ENCODE results near the gene SH2D7.

The SH2D7 gene

DNA sequence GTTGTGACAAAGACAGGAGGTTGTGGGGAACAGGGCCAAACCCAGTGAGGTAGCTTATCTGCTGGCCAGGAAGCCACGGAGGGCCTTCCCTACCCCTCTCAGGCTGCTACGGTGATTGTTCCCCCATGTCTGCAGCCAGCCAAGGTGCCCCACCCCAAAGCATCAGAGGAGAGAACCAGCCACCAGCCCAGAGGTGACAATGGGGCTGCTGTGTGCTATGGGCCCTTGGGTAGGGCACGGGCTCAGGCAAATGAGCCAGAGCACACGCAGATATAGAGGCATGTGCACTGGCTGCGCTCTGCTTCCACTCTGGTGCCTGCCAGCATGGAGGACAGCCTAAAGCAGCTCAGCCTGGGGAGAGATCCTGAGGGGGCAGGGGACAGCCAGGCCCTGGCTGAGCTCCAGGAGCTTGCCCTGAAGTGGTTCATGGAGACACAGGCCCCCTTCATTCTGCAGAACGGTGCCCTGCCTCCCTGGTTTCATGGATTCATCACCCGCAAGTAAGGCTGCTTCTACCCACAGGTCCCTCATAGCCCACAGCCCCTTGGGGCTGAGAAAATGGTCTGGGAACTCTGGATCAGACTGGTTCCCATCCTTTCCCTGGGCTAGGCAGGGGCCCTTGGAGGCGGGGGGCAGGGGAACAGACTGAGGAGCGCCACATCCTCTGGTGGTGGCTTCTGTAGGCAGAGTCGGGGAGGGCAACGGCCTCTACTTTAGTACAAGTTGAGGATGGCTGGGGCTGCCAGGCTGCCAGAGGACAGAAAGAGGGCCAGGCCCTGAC lies at the start of gene SH2D7:
Gene SH2D7 (plus strand): TSS at position 301 of the 781 bp plus-strand sequence. CDS start 24 bp downstream, at position 325.
- in situ Hi-C loops (cut with MboI; ENCODE audit: low sequenced_read_pairs): no loop called here

DNA sequence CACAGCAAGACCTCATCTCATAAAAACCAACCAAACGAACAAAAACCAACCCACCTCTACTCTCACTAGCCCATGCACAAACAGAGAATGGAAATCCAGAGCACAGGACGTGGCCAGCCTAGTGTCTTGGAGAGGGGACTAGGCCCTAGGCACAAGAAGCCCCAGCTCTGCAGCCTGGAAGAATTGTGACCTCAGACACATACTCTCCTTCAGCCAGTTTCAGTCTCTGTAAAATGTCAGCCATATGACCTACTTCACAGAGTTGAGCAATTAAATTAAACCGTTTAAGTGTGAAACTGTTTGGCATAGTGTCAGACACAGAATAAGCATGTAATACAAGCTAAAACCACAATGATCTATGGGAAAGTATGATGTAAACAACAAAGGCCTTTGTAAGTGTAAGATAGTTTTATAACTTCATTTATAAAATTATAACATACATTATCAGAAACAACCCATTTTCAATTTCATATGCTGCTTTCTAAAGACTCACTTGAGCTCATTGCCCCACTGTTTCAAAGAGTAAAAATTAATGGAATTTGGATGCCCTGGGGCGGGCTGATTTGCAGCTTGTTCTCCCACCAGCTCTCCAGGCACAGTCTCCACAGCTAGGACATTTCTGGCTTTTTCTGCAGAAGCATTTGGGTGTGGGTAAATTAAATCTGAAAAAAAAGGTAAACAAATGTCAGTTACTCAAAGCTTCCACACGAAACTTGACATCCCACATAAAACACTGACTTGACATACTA lies 47.8 kb upstream of the SH2D7 start:
- in situ Hi-C loops (cut with MboI; ENCODE audit: low sequenced_read_pairs): no loop called here

GRCh38 chr15:78045189-78045588 lies 47.2 kb upstream of the SH2D7 start:
- in situ Hi-C loops (cut with MboI; ENCODE audit: low sequenced_read_pairs): no loop called here

- in situ Hi-C loops (cut with MboI; ENCODE audit: low sequenced_read_pairs): no loop called here
These were observed 45.5 kb upstream of the SH2D7 start for GRCh38 chr15:78046796-78047341.

- in situ Hi-C loops (cut with MboI; ENCODE audit: low sequenced_read_pairs): no loop called here
These were observed 44.4 kb upstream of the SH2D7 start for GRCh38 chr15:78047761-78048627.

GRCh38 chr15:78048628-78048920 lies 43.8 kb upstream of the SH2D7 start:
- in situ Hi-C loops (cut with MboI; ENCODE audit: low sequenced_read_pairs): no loop called here

DNA sequence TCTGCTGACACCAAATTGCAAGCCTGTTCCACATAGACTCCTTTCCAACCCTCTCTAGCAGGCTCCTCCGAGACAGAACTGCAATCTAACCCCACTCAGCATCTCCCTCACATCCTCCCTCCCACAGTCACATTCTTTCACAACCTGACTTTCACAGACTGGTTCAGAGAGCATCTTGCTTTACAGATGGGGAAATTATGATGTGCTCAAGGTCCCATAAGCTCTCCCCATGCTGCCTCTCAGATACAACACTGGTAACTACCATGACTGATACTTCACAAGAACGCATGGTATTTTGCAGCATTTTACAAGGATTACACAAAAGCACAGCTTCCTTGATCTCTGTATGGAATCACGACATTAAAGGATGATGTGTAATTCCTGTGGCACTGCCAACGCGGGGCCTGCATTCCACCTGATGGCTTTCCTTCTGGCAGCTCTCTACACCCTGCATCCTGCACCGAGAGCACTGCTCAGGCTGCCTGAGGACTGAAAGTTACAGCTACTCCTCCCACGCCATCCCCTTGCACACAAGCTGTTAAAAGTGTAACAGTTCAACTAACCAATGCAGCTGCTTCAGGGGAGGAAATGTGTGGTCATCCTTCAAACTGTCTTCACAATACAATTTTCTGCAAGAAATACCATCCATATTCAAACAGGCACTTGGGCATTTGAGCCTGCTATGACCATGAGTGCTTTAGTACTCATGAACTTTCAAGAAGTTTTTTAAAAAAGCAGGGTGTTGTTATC lies 42.5 kb upstream of the SH2D7 start:
- in situ Hi-C loops (cut with MboI; ENCODE audit: low sequenced_read_pairs): no loop called here

- in situ Hi-C loops (cut with MboI; ENCODE audit: low sequenced_read_pairs): no loop called here
These were observed 41.9 kb upstream of the SH2D7 start for GRCh38 chr15:78050441-78050809.

DNA sequence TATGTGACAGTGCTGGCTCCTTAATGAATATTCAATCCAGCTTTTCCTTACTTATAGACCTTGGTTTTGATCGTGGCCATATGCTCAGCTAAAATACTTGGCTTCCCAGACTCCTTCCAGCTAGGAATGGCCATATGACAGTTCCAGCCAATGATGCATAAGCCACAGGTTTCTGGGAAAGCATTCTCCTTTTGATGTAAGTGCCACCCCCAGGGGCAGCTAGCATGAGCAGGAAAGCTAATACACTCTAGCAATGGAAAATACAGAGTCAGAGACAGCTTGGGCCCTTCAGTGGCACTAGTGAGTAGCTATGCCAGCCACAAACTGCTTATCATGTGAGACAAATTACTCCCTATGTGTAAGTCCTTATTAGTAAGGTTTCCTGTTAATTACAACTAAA lies 41.5 kb upstream of the SH2D7 start:
- in situ Hi-C loops (cut with MboI; ENCODE audit: low sequenced_read_pairs): no loop called here

GRCh38 chr15:78051596-78051995 lies 40.8 kb upstream of the SH2D7 start:
- in situ Hi-C loops (cut with MboI; ENCODE audit: low sequenced_read_pairs): no loop called here

DNA sequence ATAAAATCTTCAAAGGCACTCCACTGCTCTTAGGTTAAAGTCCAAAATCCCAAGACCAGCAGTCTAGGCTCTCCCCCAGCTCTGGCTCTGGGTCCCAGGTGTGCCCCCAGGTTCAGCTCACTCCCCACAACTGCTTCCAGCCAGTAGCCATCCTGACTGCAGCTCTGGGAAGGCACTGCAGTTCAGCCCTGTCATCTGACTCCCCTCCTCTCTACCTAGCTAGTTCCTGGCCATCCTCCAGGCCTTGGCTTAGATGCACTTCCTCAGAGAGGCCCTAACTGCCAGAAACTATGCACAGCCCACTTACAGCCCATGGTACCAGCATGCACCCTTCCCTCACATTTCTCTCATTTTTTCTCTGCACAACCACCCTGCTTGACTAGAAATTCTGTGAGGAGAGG lies 40.4 kb upstream of the SH2D7 start:
- in situ Hi-C loops (cut with MboI; ENCODE audit: low sequenced_read_pairs): no loop called here

DNA sequence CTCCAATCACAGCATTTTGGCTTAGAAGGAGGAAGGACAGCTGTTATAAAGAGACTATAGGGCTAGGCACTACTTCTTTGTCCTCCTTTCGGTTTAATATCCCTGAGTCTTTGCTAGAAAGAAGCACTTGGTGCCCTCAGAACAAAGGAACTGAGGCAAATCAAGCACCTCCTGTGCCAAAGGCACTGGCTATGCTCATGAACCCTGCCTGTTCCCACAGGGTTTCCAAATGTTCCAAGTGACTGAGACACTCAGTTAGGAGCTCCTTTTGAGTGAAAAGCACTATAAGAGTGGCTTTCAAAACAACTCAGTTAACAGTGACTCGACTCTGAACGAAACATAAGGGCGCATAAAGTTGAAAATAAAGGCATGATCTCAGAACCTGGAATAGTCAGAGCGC lies 39.8 kb upstream of the SH2D7 start:
- in situ Hi-C loops (cut with MboI; ENCODE audit: low sequenced_read_pairs): no loop called here

- in situ Hi-C loops (cut with MboI; ENCODE audit: low sequenced_read_pairs): no loop called here
These were observed 37.8 kb upstream of the SH2D7 start for GRCh38 chr15:78054518-78054917.

DNA sequence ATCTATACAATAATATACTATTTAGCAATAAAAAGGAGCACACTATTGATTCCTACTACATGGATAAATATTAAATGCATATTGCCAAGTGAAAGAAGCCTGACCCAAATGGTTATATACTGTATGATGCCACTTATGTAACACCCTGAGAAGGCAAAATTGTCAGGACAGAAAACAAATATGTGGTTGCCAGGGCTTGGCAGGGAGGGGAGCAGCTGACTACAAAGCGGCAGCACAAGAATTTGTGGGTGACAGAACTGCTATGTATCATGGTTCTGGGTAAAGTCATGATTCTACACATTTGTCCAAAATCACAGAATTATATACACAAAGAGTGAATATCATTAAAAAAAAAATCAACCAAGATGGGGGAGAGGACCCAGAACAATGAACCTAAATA lies 37.4 kb upstream of the SH2D7 start:
- in situ Hi-C loops (cut with MboI; ENCODE audit: low sequenced_read_pairs): no loop called here

DNA sequence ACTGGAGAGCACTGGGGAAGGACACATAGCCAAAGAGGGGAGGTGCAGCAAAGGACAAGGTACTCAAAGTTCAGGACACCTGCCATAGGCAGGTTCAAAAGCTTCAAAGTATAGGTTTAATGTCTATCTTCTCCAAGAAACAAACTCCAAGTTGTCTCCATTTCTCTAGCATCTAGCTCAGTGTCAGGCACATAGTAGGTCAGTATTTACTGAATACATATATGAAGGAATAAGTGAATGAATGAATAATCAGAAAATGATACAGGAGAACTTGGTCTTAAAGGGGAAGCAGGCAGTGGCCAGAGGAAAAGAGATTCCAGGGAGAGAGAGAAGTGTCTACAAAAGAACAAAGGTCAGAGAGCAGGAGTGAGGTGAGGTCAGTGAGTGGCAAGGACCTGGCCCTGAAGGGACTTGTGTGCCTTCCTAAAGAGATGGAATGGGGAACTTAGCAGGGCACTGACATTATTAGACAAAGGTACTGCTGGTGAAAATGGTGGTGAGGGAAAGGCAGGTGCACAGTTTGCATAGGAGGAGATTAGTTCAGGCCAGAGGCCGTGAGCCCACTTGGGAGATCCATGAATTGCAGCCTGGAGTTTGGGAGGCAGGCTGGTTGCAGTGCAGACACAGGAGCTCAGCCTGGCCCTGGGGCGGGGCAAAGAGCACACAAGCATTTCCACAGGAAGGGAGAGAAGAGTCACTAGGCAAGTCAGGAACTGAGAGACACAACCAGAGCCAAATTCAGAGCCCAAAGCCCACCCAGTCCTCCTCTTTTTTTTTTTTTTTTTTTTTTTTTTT lies 36.2 kb upstream of the SH2D7 start:
- in situ Hi-C loops (cut with MboI; ENCODE audit: low sequenced_read_pairs): no loop called here

GRCh38 chr15:78056714-78057269 lies 35.6 kb upstream of the SH2D7 start:
- in situ Hi-C loops (cut with MboI; ENCODE audit: low sequenced_read_pairs): no loop called here

- in situ Hi-C loops (cut with MboI; ENCODE audit: low sequenced_read_pairs): no loop called here
These were observed 34.6 kb upstream of the SH2D7 start for GRCh38 chr15:78057803-78058202.

DNA sequence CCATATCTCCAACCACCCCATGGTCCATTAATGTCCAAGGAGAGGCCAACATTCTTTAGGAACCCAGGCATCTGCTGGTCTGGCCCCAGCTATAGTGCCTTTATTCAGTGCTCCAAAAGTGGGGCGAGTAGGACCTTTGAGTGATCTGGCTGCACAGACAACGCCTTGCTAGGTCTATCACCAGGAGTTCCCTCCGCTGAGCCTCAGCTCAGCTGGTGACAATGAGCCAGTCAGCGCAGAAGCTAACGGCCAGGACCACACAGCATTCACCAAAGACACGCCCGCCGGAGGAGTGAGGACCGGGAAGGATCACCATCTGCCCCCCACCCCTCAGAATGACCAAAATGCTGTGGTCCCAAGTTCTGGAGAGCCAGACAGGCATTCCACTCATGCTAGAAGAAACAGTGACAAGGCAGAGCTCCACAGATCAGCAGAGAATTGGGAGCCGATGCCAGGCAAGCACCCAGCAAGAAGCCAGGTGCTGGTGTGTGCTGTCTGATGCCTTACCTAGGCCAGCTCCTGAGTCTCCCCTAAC lies 33.9 kb upstream of the SH2D7 start:
- in situ Hi-C loops (cut with MboI; ENCODE audit: low sequenced_read_pairs): no loop called here

- in situ Hi-C loops (cut with MboI; ENCODE audit: low sequenced_read_pairs): no loop called here
These were observed 33.1 kb upstream of the SH2D7 start for GRCh38 chr15:78059110-78059839.

All from HL-60/S4 (cell line).